Cardiac muscle cell (in vitro differentiated cells and primary cell): ENCODE results near the gene GALNT2. TPM values are rescaled to one million over a fixed set of nuclear protein-coding genes. Genes with fewer than 3 reads are reported as not detected.

Experiments used
- DNase-seq, 2 donors: peaks; one replicate each; pipeline versions ENCODE4 v3.0.0 to v3.0.0-alpha.2; 2010 to 2017; ENCODE audit warnings: low read depth in 1 of 2, low spot score in 1 of 2
- H3K27ac ChIP-seq: fragments of 200-600 bp; sonication (generic); 2 replicates; pipeline ENCODE4 v1.5.1; 2016
- H3K27me3 ChIP-seq: fragments of 200-600 bp; sonication (generic); 2 replicates; pipeline ENCODE4 v1.6.0; 2016; ENCODE audit warnings: control low read depth
- H3K36me3 ChIP-seq: fragments of 200-600 bp; sonication (generic); 2 replicates; pipeline ENCODE4 v1.5.1; 2016; ENCODE audit warnings: control low read depth
- H3K4me1 ChIP-seq: fragments of 200-600 bp; sonication (generic); 2 replicates; pipeline ENCODE4 v1.8.1; 2017; ENCODE audit warnings: low read depth, mild to moderate bottlenecking, mixed run types
- H3K4me3 ChIP-seq: fragments of 200-600 bp; sonication (generic); 2 replicates; pipeline ENCODE4 v1.5.1; 2016; ENCODE audit warnings: mild to moderate bottlenecking
- H3K9me3 ChIP-seq: fragments of 200-600 bp; sonication (generic); 2 replicates; pipeline ENCODE4 v1.5.1; 2017; ENCODE audit warnings: low read depth, mild to moderate bottlenecking, control low read depth
- CTCF ChIP-seq: IDR thresholded peaks from 2 replicates; pipeline ENCODE4 v1.5.1; 2012; ENCODE audit warnings: low read depth, mild to moderate bottlenecking, low read length
- polyA plus RNA-seq: library from polyadenylated mRNA; unstranded; fragments of >200 nt; fragmentation: Nextera tagmentation; extraction: Ambion mirVana; gene quantifications from 2 replicates; pipeline ENCODE4 v1.2.1, GENCODE V29; 2016
- total RNA-seq: library from RNA; depleted of rRNA; stranded (reverse); fragments of >200 nt; gene quantifications from 2 replicates; pipeline ENCODE4 v1.2.3, GENCODE V29; 2016

Gene GALNT2
- total and polyA plus RNA-seq, 2 experiments from 2014 or later = 71.4 to 92.1 TPM

- no peak for DNase-seq
- no peak for TF ChIP-seq CTCF
- Histone ChIP-seq H3K4me1 (peaks cover 3% of the 10 kb centered on the region), H3K4me3 (no peak overlapping the region), H3K36me3 (no peaks in the 10 kb centered on the region), H3K27me3 (no peaks in the 10 kb centered on the region), H3K27ac (no peak overlapping the region), H3K9me3 (no peaks in the 10 kb centered on the region)
Measured at GRCh38 chr1:230316864-230317745, 250.1 kb downstream of the GALNT2 start.

- peaks cover 3% of the 10 kb centered on the region for H3K4me1 ChIP-seq
- DNase-seq = peak; percentile 58 to 66
- H3K27me3 ChIP-seq = no peaks in the 10 kb centered on the region
- no peaks in the 10 kb centered on the region for H3K9me3 ChIP-seq
- no peaks in the 10 kb centered on the region for H3K36me3 ChIP-seq
- no peak overlapping the region for H3K4me3 ChIP-seq
- no peak overlapping the region for H3K27ac ChIP-seq
- no peak for TF ChIP-seq CTCF
Measured at GRCh38 chr1:230317823-230318819, 251.1 kb downstream of the GALNT2 start.

- no peak for DNase-seq
- H3K4me1 ChIP-seq = peaks cover 3% of the 10 kb centered on the region
- H3K9me3 ChIP-seq = no peaks in the 10 kb centered on the region
- no peak overlapping the region for H3K4me3 ChIP-seq
- no peak overlapping the region for H3K27ac ChIP-seq
- no peaks in the 10 kb centered on the region for H3K36me3 ChIP-seq
- no peak for TF ChIP-seq CTCF
- no peaks in the 10 kb centered on the region for H3K27me3 ChIP-seq
Measured at GRCh38 chr1:230319014-230319747, 252.1 kb downstream of the GALNT2 start.

GRCh38 chr1:230320804-230321203, 253.8 kb downstream of the GALNT2 start:
- no peaks in the 10 kb centered on the region for H3K36me3 ChIP-seq
- DNase-seq = no peak
- TF ChIP-seq CTCF = no peak
- no peaks in the 10 kb centered on the region for H3K9me3 ChIP-seq
- no peaks in the 10 kb centered on the region for H3K27me3 ChIP-seq
- H3K4me3 ChIP-seq = no peak overlapping the region
- no peak overlapping the region for H3K27ac ChIP-seq
- peaks cover 3% of the 10 kb centered on the region for H3K4me1 ChIP-seq

GRCh38 chr1:230321341-230321740, 254.3 kb downstream of the GALNT2 start:
- no peaks in the 10 kb centered on the region for H3K9me3 ChIP-seq
- no peak overlapping the region for H3K4me3 ChIP-seq
- no peaks in the 10 kb centered on the region for H3K36me3 ChIP-seq
- DNase-seq = no peak
- no peak overlapping the region for H3K27ac ChIP-seq
- TF ChIP-seq CTCF = no peak
- H3K4me1 ChIP-seq = peaks cover 3% of the 10 kb centered on the region
- H3K27me3 ChIP-seq = no peaks in the 10 kb centered on the region
